Activated CD4-positive, alpha-beta T cell treated with anti-CD3 and anti-CD28 coated beads, Interleukin-2, amount 50 U/mL, for 4 hours (primary cell): ENCODE measurements around the gene FAM20C.

Experiments used
- DNase-seq, 2 experiments: peaks; one replicate each; pipeline ENCODE4 v3.0.0-alpha.2; 2020

FAM20C gene

GRCh38 chr7:211033-211714 is 18.8 kb downstream of the FAM20C start:
- no peak for DNase-seq

- DNase-seq, result no peak
Observed at GRCh38 chr7:211715-212058, 19.3 kb downstream of the FAM20C start.

- no peak for DNase-seq
Observed at GRCh38 chr7:212754-213153, 20.4 kb downstream of the FAM20C start.

- DNase-seq, result no peak
Observed at GRCh38 chr7:213324-213993, 21.1 kb downstream of the FAM20C start.

- DNase-seq, result no peak
Observed at GRCh38 chr7:214410-215212, 22.2 kb downstream of the FAM20C start.

- no peak for DNase-seq
Observed at GRCh38 chr7:216360-217300, 24.3 kb downstream of the FAM20C start.

- no peak for DNase-seq
Observed at GRCh38 chr7:217781-218180, 25.4 kb downstream of the FAM20C start.

GRCh38 chr7:218316-218715 is 25.9 kb downstream of the FAM20C start:
- DNase-seq, result no peak

- no peak for DNase-seq
Observed at GRCh38 chr7:218896-219580, 26.7 kb downstream of the FAM20C start.

GRCh38 chr7:219581-220150 is 27.3 kb downstream of the FAM20C start:
- DNase-seq, result no peak

- DNase-seq, result no peak
Observed at GRCh38 chr7:220151-220841, 27.9 kb downstream of the FAM20C start.

GRCh38 chr7:221978-222715 is 29.8 kb downstream of the FAM20C start:
- DNase-seq, result no peak

GRCh38 chr7:222716-223041 is 30.3 kb downstream of the FAM20C start:
- no peak for DNase-seq

- no peak for DNase-seq
Observed at GRCh38 chr7:223118-223800, 30.9 kb downstream of the FAM20C start.

GRCh38 chr7:223861-224260 is 31.5 kb downstream of the FAM20C start:
- no peak for DNase-seq

GRCh38 chr7:226281-226895 is 34.0 kb downstream of the FAM20C start:
- DNase-seq, result no peak

GRCh38 chr7:227926-228325 is 35.6 kb downstream of the FAM20C start:
- DNase-seq, result no peak

- DNase-seq, result no peak
Observed at GRCh38 chr7:228610-229009, 36.2 kb downstream of the FAM20C start.

- DNase-seq, result no peak
Observed at GRCh38 chr7:229184-229964, 37.0 kb downstream of the FAM20C start.
